SK-N-SH treated with all-trans-retinoic acid at 6 μM for 48 hours (cell line): ENCODE data around the gene TUB.

ENCODE experiments used
- ATAC-seq: fragments of 200-7000 bp; cut with Tn5 transposase; 3 replicates; pipeline ENCODE4 v1.9.1; 2020; ENCODE audit warnings: mild to moderate bottlenecking, moderate library complexity
- ARNTL ChIP-seq: fragments of 450-650 bp; formaldehyde crosslinking; IDR thresholded peaks from 2 replicates; pipeline ENCODE4 v1.5.0; 2020; ENCODE audit warnings: low read depth, mild to moderate bottlenecking, moderate library complexity, borderline replicate concordance
- BACH2 ChIP-seq: fragments of 250-450 bp; sonication (Bioruptor Pico); IDR thresholded peaks from 2 replicates; pipeline ENCODE4 v1.9.0; 2021; ENCODE audit warnings: mild to moderate bottlenecking, borderline replicate concordance
- CREB5 ChIP-seq: fragments of 250-450 bp; sonication (Bioruptor Pico); IDR thresholded peaks from 2 replicates; pipeline ENCODE4 v1.5.1; 2020; ENCODE audit warnings: low read depth, mild to moderate bottlenecking, moderate library complexity
- CSDC2 ChIP-seq: fragments of 250-450 bp; sonication (Bioruptor Pico); IDR thresholded peaks from 2 replicates; pipeline ENCODE4 v1.5.0; 2020; ENCODE audit warnings: mild to moderate bottlenecking, moderate library complexity
- CSRNP3 ChIP-seq: fragments of 250-450 bp; sonication (Bioruptor Pico); IDR thresholded peaks from 2 replicates; pipeline ENCODE4 v1.5.1; 2021; ENCODE audit warnings: mild to moderate bottlenecking, moderate library complexity
- ESRRG ChIP-seq: fragments of 250-450 bp; sonication (Bioruptor Pico); IDR thresholded peaks from 2 replicates; pipeline ENCODE4 v1.6.1; 2021; ENCODE audit warnings: mild to moderate bottlenecking
- GLIS3 ChIP-seq: fragments of 250-450 bp; sonication (Bioruptor Pico); IDR thresholded peaks from 2 replicates; pipeline ENCODE4 v1.5.0; 2020; ENCODE audit warnings: mild to moderate bottlenecking, moderate library complexity
- ISL1 ChIP-seq: fragments of 250-450 bp; sonication (Bioruptor Pico); IDR thresholded peaks from 2 replicates; pipeline ENCODE4 v2.1.2; 2022; ENCODE audit warnings: mild to moderate bottlenecking, moderate library complexity
- OSR1 ChIP-seq: fragments of 250-450 bp; sonication (Bioruptor Pico); IDR thresholded peaks from 2 replicates; pipeline ENCODE4 v1.8.0; 2022; ENCODE audit warnings: moderate library complexity, mild to moderate bottlenecking, inconsistent platforms
- PATZ1 ChIP-seq: fragments of 250-450 bp; sonication (Bioruptor Pico); IDR thresholded peaks from 2 replicates; pipeline ENCODE4 v1.8.0; 2020; ENCODE audit warnings: mild to moderate bottlenecking, moderate library complexity, borderline replicate concordance
- POU6F1 ChIP-seq: fragments of 250-450 bp; sonication (Bioruptor Pico); IDR thresholded peaks from 2 replicates; pipeline ENCODE4 v1.8.0; 2021; ENCODE audit warnings: low read depth, mild to moderate bottlenecking, moderate library complexity, borderline replicate concordance
- PPARA ChIP-seq: fragments of 250-450 bp; sonication (Bioruptor Pico); IDR thresholded peaks from 2 replicates; pipeline ENCODE4 v1.5.0; 2020; ENCODE audit warnings: mild to moderate bottlenecking, borderline replicate concordance
- SNAI2 ChIP-seq: fragments of 250-450 bp; sonication (Bioruptor Pico); IDR thresholded peaks from 2 replicates; pipeline ENCODE4 v1.5.0; 2020; ENCODE audit warnings: mild to moderate bottlenecking, moderate library complexity
- TCF4 ChIP-seq: fragments of 250-450 bp; sonication (Bioruptor Pico); IDR thresholded peaks from 2 replicates; pipeline ENCODE4 v1.8.0; 2021; ENCODE audit warnings: mild to moderate bottlenecking, moderate library complexity, borderline replicate concordance
- TOX ChIP-seq: fragments of 250-450 bp; sonication (Bioruptor Pico); IDR thresholded peaks from 2 replicates; pipeline ENCODE4 v1.8.0; 2021; ENCODE audit warnings: mild to moderate bottlenecking, moderate library complexity, borderline replicate concordance
- TSHZ2 ChIP-seq: fragments of 250-450 bp; sonication (Bioruptor Pico); IDR thresholded peaks from 2 replicates; pipeline ENCODE4 v1.5.0; 2020; ENCODE audit warnings: mild to moderate bottlenecking, moderate library complexity
- ZC3H10 ChIP-seq: fragments of 250-450 bp; sonication (Bioruptor Pico); IDR thresholded peaks from 2 replicates; pipeline ENCODE4 v1.5.1; 2021; ENCODE audit warnings: mild to moderate bottlenecking, moderate library complexity
- ZFP3 ChIP-seq: fragments of 250-450 bp; sonication (Bioruptor Pico); IDR thresholded peaks from 2 replicates; pipeline ENCODE4 v1.5.0; 2020; ENCODE audit warnings: mild to moderate bottlenecking, moderate library complexity
- ZFP30 ChIP-seq: fragments of 450-650 bp; formaldehyde crosslinking; IDR thresholded peaks from 2 replicates; pipeline ENCODE4 v1.5.0; 2022; ENCODE audit warnings: mild to moderate bottlenecking, moderate library complexity
- ZNF565 ChIP-seq: fragments of 450-650 bp; formaldehyde crosslinking; conservative IDR thresholded peaks from 2 replicates; pipeline ENCODE4 v1.5.0; 2020; ENCODE audit warnings: low read depth, mild to moderate bottlenecking, moderate library complexity
- ZNF70 ChIP-seq: fragments of 450-650 bp; formaldehyde crosslinking; IDR thresholded peaks from 2 replicates; pipeline ENCODE4 v1.5.0; 2020; ENCODE audit warnings: mild to moderate bottlenecking, moderate library complexity
- ZNF8 ChIP-seq: fragments of 450-650 bp; formaldehyde crosslinking; IDR thresholded peaks from 2 replicates; pipeline ENCODE4 v1.5.0; 2020; ENCODE audit warnings: mild to moderate bottlenecking, moderate library complexity

The TUB gene

GRCh38 chr11:8063324-8063723, 17.7 kb upstream of the TUB start:
- TF ChIP-seq TCF4 = no peak
- no peak for TF ChIP-seq ZNF70 (CRISPR knock-in tag)
- TF ChIP-seq PATZ1 (CRISPR knock-in tag) = no peak
- no peak for TF ChIP-seq PPARA (CRISPR knock-in tag)
- TF ChIP-seq TSHZ2 (CRISPR knock-in tag) = no peak
- no peak for TF ChIP-seq TOX (CRISPR knock-in tag)
- no peak for TF ChIP-seq BACH2 (CRISPR knock-in tag)
- TF ChIP-seq ZC3H10 = no peak
- TF ChIP-seq ZNF8 (CRISPR knock-in tag) = no peak
- no peak for TF ChIP-seq ZNF565 (CRISPR knock-in tag)
- no peak for TF ChIP-seq SNAI2
- no peak for TF ChIP-seq ARNTL (CRISPR knock-in tag)
- TF ChIP-seq POU6F1 (CRISPR knock-in tag) = no peak
- no peak for TF ChIP-seq CSRNP3 (CRISPR knock-in tag)
- no peak for TF ChIP-seq OSR1 (CRISPR knock-in tag)
- no peak for TF ChIP-seq ZFP3 (CRISPR knock-in tag)
- no peak for TF ChIP-seq CSDC2
- TF ChIP-seq GLIS3 (CRISPR knock-in tag) = no peak
- peak; percentile 36 for ATAC-seq

GRCh38 chr11:8065031-8065430, 16.0 kb upstream of the TUB start:
- ATAC-seq = no peak
- TF ChIP-seq ESRRG = no peak
- no peak for TF ChIP-seq ZNF70 (CRISPR knock-in tag)
- TF ChIP-seq ISL1 = no peak
- no peak for TF ChIP-seq ARNTL (CRISPR knock-in tag)
- TF ChIP-seq ZC3H10 = no peak
- no peak for TF ChIP-seq TSHZ2 (CRISPR knock-in tag)
- TF ChIP-seq ZFP30 (CRISPR knock-in tag) = no peak
- TF ChIP-seq ZFP3 (CRISPR knock-in tag) = no peak
- TF ChIP-seq CSRNP3 (CRISPR knock-in tag) = no peak
- TF ChIP-seq PPARA (CRISPR knock-in tag) = no peak
- no peak for TF ChIP-seq TOX (CRISPR knock-in tag)
- no peak for TF ChIP-seq CREB5
- no peak for TF ChIP-seq TCF4
- no peak for TF ChIP-seq GLIS3 (CRISPR knock-in tag)
